OCI-LY1 (cell line): ENCODE data around the gene SMAD7.

Source experiments
- EZH2 ChIP-seq: fragments of 200-600 bp; sonication (generic), shearing (Covaris generic); IDR thresholded peaks from 2 replicates; pipeline ENCODE4 v1.8.0; 2017; ENCODE audit warnings: borderline replicate concordance, mixed run types, mild to moderate bottlenecking, antibody characterized with exemption, low read length, moderate library complexity, mixed read lengths
- TF ChIP-seq, protein P1 (sequence below): fragments of 200-600 bp; sonication (generic), shearing (Covaris generic); IDR thresholded peaks from 2 replicates; pipeline ENCODE4 v1.5.1; 2017; ENCODE audit warnings: mild to moderate bottlenecking, antibody characterized with exemption, low read length, moderate library complexity, mixed read lengths

DNA sequence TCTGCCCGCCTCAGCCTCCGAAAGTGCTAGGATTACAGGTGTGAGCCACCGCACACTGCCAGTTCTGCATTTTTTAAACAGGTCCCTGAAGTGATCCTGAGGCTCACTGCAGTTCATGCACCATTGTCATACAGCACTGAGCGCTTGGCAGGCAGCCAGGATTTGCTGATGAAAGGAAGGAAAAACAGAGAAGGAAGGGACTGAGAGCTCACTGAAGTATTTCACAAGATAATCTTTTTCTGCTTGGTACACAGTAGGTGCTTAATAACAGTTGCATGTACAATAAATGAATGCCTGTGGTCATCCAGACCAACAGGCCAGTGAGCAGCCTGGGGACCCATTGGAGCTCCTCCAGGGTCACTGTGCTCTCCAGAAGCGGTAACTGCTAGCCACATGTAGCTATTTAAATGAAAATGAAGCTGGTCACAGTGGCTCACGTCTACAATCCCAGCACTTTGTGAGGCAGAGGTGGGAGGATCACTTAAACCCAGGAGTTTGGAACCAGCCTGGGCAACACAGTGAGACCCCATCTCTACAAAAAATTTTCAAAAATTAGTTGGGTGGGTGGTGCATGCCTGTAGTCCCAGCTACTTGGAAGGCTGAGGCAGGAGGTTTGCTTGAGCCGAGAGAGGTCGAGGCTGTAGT lies 33.1 kb upstream of the SMAD7 start:
- TF ChIP-seq, protein P1, sequence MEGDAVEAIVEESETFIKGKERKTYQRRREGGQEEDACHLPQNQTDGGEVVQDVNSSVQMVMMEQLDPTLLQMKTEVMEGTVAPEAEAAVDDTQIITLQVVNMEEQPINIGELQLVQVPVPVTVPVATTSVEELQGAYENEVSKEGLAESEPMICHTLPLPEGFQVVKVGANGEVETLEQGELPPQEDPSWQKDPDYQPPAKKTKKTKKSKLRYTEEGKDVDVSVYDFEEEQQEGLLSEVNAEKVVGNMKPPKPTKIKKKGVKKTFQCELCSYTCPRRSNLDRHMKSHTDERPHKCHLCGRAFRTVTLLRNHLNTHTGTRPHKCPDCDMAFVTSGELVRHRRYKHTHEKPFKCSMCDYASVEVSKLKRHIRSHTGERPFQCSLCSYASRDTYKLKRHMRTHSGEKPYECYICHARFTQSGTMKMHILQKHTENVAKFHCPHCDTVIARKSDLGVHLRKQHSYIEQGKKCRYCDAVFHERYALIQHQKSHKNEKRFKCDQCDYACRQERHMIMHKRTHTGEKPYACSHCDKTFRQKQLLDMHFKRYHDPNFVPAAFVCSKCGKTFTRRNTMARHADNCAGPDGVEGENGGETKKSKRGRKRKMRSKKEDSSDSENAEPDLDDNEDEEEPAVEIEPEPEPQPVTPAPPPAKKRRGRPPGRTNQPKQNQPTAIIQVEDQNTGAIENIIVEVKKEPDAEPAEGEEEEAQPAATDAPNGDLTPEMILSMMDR, result no peak
- TF ChIP-seq EZH2, result no peak
